Neural cell (in vitro differentiated cells): Measurements from ENCODE around the gene CAND1. TPM values are rescaled to one million over a fixed set of nuclear protein-coding genes. Genes with fewer than 3 reads are reported as not detected.
"Not testable (repeated sequence)": the region's sequence is repeated elsewhere in the genome, so short reads cannot be mapped to it uniquely, and the experiment has no call there.

ENCODE experiments used
- H2AFZ ChIP-seq: fragments of 200-600, 300-800 bp; sonication (generic), shearing (Covaris generic); 2 replicates; pipeline ENCODE4 v1.6.0; 2014; ENCODE audit warnings: low read depth, mild to moderate bottlenecking, antibody characterized with exemption, low read length, moderate library complexity
- H3F3A ChIP-seq: fragments of 200-600 bp; shearing (Covaris generic); 2 replicates; pipeline ENCODE4 v1.6.1; 2016; ENCODE audit warnings: mild to moderate bottlenecking, moderate library complexity, mixed read lengths, antibody characterized with exemption, low read length; ENCODE audit not compliant: insufficient read depth, poor library complexity, severe bottlenecking
- H3K27ac ChIP-seq: fragments of 200-600, 300-800 bp; sonication (generic), shearing (Covaris generic); 2 replicates; pipeline ENCODE4 v1.5.1; 2014; ENCODE audit warnings: mild to moderate bottlenecking, low read length, moderate library complexity
- H3K27me3 ChIP-seq: fragments of 300-800, 200-600 bp; sonication (generic), shearing (Covaris generic); 2 replicates; pipeline ENCODE4 v1.6.0; 2014; ENCODE audit warnings: mild to moderate bottlenecking, low read depth, low read length, moderate library complexity; ENCODE audit not compliant: insufficient read depth
- H3K36me3 ChIP-seq: fragments of 300-800, 200-600 bp; sonication (generic), shearing (Covaris generic); 2 replicates; pipeline ENCODE4 v1.5.1; 2014; ENCODE audit warnings: mild to moderate bottlenecking, antibody characterized with exemption, low read length, moderate library complexity; ENCODE audit not compliant: insufficient read depth
- H3K4me2 ChIP-seq: fragments of 300-800, 200-600 bp; sonication (generic), shearing (Covaris generic); 2 replicates; pipeline ENCODE4 v1.6.0; 2014; ENCODE audit warnings: mild to moderate bottlenecking, low read length
- H3K4me3 ChIP-seq: fragments of 300-800, 200-600 bp; sonication (generic), shearing (Covaris generic); 2 replicates; pipeline ENCODE4 v1.5.1; 2014; ENCODE audit warnings: mild to moderate bottlenecking, low read length, moderate library complexity
- H3K79me2 ChIP-seq: fragments of 200-600 bp; shearing (Covaris generic); replicated peaks from 2 replicates; pipeline ENCODE4 v1.6.0; 2014; ENCODE audit warnings: mild to moderate bottlenecking, low read length, moderate library complexity; ENCODE audit not compliant: insufficient read depth
- H3K9ac ChIP-seq: fragments of 300-800, 200-600 bp; sonication (generic), shearing (Covaris generic); 2 replicates; pipeline ENCODE4 v1.6.1; 2016; ENCODE audit warnings: mild to moderate bottlenecking, low read length, mixed read lengths
- H3K9me2 ChIP-seq: fragments of 200-600 bp; shearing (Covaris generic); 2 replicates; pipeline ENCODE4 v1.6.1; 2016; ENCODE audit warnings: mild to moderate bottlenecking, low read length, mixed read lengths; ENCODE audit not compliant: insufficient read depth
- H3K9me3 ChIP-seq: fragments of 200-600, 300-800 bp; sonication (generic), shearing (Covaris generic); 2 replicates; pipeline ENCODE4 v1.6.1; 2016; ENCODE audit warnings: mild to moderate bottlenecking, mixed run types, low read length, moderate library complexity, mixed read lengths
- H4K20me1 ChIP-seq: fragments of 200-600 bp; shearing (Covaris generic); 2 replicates; pipeline ENCODE4 v1.6.1; 2016; ENCODE audit warnings: mild to moderate bottlenecking, mixed run types; ENCODE audit not compliant: insufficient read depth
- EP300 ChIP-seq: fragments of 450-650 bp; conservative IDR thresholded peaks from 2 replicates; pipeline ENCODE4 v1.6.1; 2014; ENCODE audit warnings: antibody characterized with exemption, mild to moderate bottlenecking, moderate library complexity; ENCODE audit not compliant: poor library complexity, severe bottlenecking
- EZH2 ChIP-seq: fragments of 200-600, 300-800 bp; shearing (Covaris generic), sonication (generic); IDR thresholded peaks from 2 replicates; pipeline ENCODE4 v1.6.1; 2014; ENCODE audit warnings: antibody characterized with exemption, low read length, borderline replicate concordance, mild to moderate bottlenecking; ENCODE audit not compliant: insufficient read depth, poor library complexity, severe bottlenecking
- MXI1 ChIP-seq: fragments of 450-650 bp; conservative IDR thresholded peaks from 2 replicates; pipeline ENCODE4 v1.6.1; 2014; ENCODE audit warnings: antibody characterized with exemption, mild to moderate bottlenecking; ENCODE audit not compliant: poor library complexity, severe bottlenecking
- POLR2AphosphoS5 ChIP-seq: IDR thresholded peaks from 2 replicates; pipeline ENCODE4 v1.6.1; 2012
- RAD21 ChIP-seq: fragments of 450-650 bp; conservative IDR thresholded peaks from 2 replicates; pipeline ENCODE4 v1.6.1; 2014; ENCODE audit warnings: antibody characterized with exemption, mild to moderate bottlenecking, moderate library complexity
- SMC3 ChIP-seq: fragments of 450-650 bp; conservative IDR thresholded peaks from 2 replicates; pipeline ENCODE4 v1.6.1; 2014; ENCODE audit warnings: antibody characterized with exemption, mild to moderate bottlenecking, moderate library complexity; ENCODE audit not compliant: poor library complexity
- TAF1 ChIP-seq: IDR thresholded peaks from 2 replicates; pipeline ENCODE4 v1.6.1; 2012; ENCODE audit warnings: low read depth
- polyA plus RNA-seq: library from polyadenylated mRNA; depleted of rRNA; stranded (reverse); fragments of >200 nt; gene quantifications from 2 replicates; pipeline ENCODE4 v1.2.3, GENCODE V29; 2014
- TF ChIP-seq, protein P1 (sequence below): IDR thresholded peaks from 2 replicates; pipeline ENCODE4 v1.6.1; 2012; ENCODE audit warnings: borderline replicate concordance
- TF ChIP-seq, protein P2 (sequence below): fragments of 450-650 bp; IDR thresholded peaks from 2 replicates; pipeline ENCODE4 v1.5.1; 2014; ENCODE audit warnings: antibody characterized with exemption, mild to moderate bottlenecking, moderate library complexity; ENCODE audit not compliant: poor library complexity, severe bottlenecking

Gene CAND1
- polyA plus RNA-seq, 1 donor from 2014 or later: 132 TPM

- Histone ChIP-seq H3F3A (no peaks in the 10 kb centered on the region), H3K4me2 (no peak overlapping the region), H3K27me3 (no peaks in the 10 kb centered on the region), H3K79me2 (no peaks in the 10 kb centered on the region), H3K27ac (no peak overlapping the region), H3K4me3 (no peak overlapping the region), H3K9me3 (no peaks in the 10 kb centered on the region), H3K36me3 (no peaks in the 10 kb centered on the region), H3K9me2 (no peaks in the 10 kb centered on the region), H3K9ac (no peak overlapping the region), H4K20me1 (no peaks in the 10 kb centered on the region), H2AFZ (no peak overlapping the region)
- TF ChIP-seq, protein P1, sequence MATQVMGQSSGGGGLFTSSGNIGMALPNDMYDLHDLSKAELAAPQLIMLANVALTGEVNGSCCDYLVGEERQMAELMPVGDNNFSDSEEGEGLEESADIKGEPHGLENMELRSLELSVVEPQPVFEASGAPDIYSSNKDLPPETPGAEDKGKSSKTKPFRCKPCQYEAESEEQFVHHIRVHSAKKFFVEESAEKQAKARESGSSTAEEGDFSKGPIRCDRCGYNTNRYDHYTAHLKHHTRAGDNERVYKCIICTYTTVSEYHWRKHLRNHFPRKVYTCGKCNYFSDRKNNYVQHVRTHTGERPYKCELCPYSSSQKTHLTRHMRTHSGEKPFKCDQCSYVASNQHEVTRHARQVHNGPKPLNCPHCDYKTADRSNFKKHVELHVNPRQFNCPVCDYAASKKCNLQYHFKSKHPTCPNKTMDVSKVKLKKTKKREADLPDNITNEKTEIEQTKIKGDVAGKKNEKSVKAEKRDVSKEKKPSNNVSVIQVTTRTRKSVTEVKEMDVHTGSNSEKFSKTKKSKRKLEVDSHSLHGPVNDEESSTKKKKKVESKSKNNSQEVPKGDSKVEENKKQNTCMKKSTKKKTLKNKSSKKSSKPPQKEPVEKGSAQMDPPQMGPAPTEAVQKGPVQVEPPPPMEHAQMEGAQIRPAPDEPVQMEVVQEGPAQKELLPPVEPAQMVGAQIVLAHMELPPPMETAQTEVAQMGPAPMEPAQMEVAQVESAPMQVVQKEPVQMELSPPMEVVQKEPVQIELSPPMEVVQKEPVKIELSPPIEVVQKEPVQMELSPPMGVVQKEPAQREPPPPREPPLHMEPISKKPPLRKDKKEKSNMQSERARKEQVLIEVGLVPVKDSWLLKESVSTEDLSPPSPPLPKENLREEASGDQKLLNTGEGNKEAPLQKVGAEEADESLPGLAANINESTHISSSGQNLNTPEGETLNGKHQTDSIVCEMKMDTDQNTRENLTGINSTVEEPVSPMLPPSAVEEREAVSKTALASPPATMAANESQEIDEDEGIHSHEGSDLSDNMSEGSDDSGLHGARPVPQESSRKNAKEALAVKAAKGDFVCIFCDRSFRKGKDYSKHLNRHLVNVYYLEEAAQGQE: no peak
- TF ChIP-seq RAD21 (no peak), POLR2AphosphoS5 (no peak), EZH2 (no peak), EP300 (no peak), TAF1 (no peak), MXI1 (no peak), SMC3 (no peak)
- TF ChIP-seq, protein P2, sequence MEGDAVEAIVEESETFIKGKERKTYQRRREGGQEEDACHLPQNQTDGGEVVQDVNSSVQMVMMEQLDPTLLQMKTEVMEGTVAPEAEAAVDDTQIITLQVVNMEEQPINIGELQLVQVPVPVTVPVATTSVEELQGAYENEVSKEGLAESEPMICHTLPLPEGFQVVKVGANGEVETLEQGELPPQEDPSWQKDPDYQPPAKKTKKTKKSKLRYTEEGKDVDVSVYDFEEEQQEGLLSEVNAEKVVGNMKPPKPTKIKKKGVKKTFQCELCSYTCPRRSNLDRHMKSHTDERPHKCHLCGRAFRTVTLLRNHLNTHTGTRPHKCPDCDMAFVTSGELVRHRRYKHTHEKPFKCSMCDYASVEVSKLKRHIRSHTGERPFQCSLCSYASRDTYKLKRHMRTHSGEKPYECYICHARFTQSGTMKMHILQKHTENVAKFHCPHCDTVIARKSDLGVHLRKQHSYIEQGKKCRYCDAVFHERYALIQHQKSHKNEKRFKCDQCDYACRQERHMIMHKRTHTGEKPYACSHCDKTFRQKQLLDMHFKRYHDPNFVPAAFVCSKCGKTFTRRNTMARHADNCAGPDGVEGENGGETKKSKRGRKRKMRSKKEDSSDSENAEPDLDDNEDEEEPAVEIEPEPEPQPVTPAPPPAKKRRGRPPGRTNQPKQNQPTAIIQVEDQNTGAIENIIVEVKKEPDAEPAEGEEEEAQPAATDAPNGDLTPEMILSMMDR: no peak
These were observed 69.3 kb downstream of the CAND1 start for GRCh38 chr12:67338426-67338825.

- Histone ChIP-seq H3F3A (no peaks in the 10 kb centered on the region), H3K9me3 (no peaks in the 10 kb centered on the region), H3K36me3 (no peaks in the 10 kb centered on the region), H3K79me2 (no peaks in the 10 kb centered on the region), H3K27me3 (no peaks in the 10 kb centered on the region), H3K27ac (no peak overlapping the region), H3K9ac (no peak overlapping the region), H4K20me1 (no peaks in the 10 kb centered on the region), H2AFZ (no peak overlapping the region), H3K4me3 (no peak overlapping the region), H3K4me2 (no peak overlapping the region), H3K9me2 (no peaks in the 10 kb centered on the region)
- TF ChIP-seq RAD21 (no peak), MXI1 (no peak), POLR2AphosphoS5 (no peak), EZH2 (no peak), SMC3 (no peak), EP300 (no peak), TAF1 (no peak)
- TF ChIP-seq, protein P2: no peak
- TF ChIP-seq, protein P1: no peak
These were observed 70.4 kb downstream of the CAND1 start for GRCh38 chr12:67339530-67339929.

GRCh38 chr12:67341086-67341485 is 71.9 kb downstream of the CAND1 start:
- H3K27ac ChIP-seq, H4K20me1 ChIP-seq, H3K9ac ChIP-seq, H2AFZ ChIP-seq, H3K4me3 ChIP-seq, H3K9me3 ChIP-seq, H3K9me2 ChIP-seq, H3K79me2 ChIP-seq, H3K27me3 ChIP-seq, H3K36me3 ChIP-seq, H3F3A ChIP-seq, H3K4me2 ChIP-seq: not testable (repeated sequence)
